Measurements from ENCODE around the gene APBB2. TPM values are rescaled to one million over a fixed set of nuclear protein-coding genes. Genes with fewer than 3 reads are reported as not detected.
A peak's percentile ranks its signal among the peaks of the same experiment; 100 is the strongest.

Gene APBB2
- total RNA-seq, 2 donors from 2014 or later = 56.1 to 64.8 TPM

GRCh38 chr4:41217374-41217773 lies 3.0 kb upstream of the APBB2 start:
- Mint-ChIP-seq H3K36me3 (ENCODE audit: low read depth) (no peaks in the 10 kb centered on the region), H3K27ac (peak overlapping the region; percentile 97), H3K4me1 (peaks cover 27% of the 10 kb centered on the region), H3K9me3 (no peaks in the 10 kb centered on the region), H3K4me3 (no peak overlapping the region), H3K27me3 (ENCODE audit: insufficient read depth) (peaks cover 6% of the 10 kb centered on the region)
- DNase-seq = no peak
- no peak overlapping the region for H3K9ac ChIP-seq (ENCODE audit: extremely low read depth, low read length, poor library complexity, severe bottlenecking)
- H3K36me3 ChIP-seq (ENCODE audit: control insufficient read depth, insufficient read depth, low read length) = no peaks in the 10 kb centered on the region
- no peak for TF ChIP-seq CTCF (conservative IDR thresholded peaks at IDR 0.05)
- H3K9me3 ChIP-seq (ENCODE audit: control insufficient read depth, low read length) = no peaks in the 10 kb centered on the region
- H3K4me1 ChIP-seq (ENCODE audit: control insufficient read depth, insufficient read depth, low read length) = peaks cover 3% of the 10 kb centered on the region
- H3K4me3 ChIP-seq (ENCODE audit: low read length) = peak overlapping the region; percentile 89
- no peaks in the 10 kb centered on the region for H3K27me3 ChIP-seq (ENCODE audit: control insufficient read depth, insufficient read depth, low read length, poor library complexity, severe bottlenecking)
- 85 to 89% methylated on average over 1 to 2 of the region's 2 CpGs for WGBS, 2 experiments (ENCODE audit: insufficient coverage in 1 of 2, insufficient read length in 1 of 2)
- no peak overlapping the region for H3K27ac ChIP-seq (ENCODE audit: low read depth, low read length)

GRCh38 chr4:41217020-41217333 lies 2.6 kb upstream of the APBB2 start:
- peak overlapping the region; percentile 89 for H3K4me3 ChIP-seq (ENCODE audit: low read length)
- no peak for TF ChIP-seq CTCF (conservative IDR thresholded peaks at IDR 0.05)
- Mint-ChIP-seq H3K27me3 (ENCODE audit: insufficient read depth) (peaks cover 6% of the 10 kb centered on the region), H3K4me3 (peak overlapping the region; percentile 77), H3K27ac (peak overlapping the region; percentile 97), H3K36me3 (ENCODE audit: low read depth) (no peaks in the 10 kb centered on the region), H3K4me1 (peaks cover 26% of the 10 kb centered on the region), H3K9me3 (no peaks in the 10 kb centered on the region)
- H3K27me3 ChIP-seq (ENCODE audit: control insufficient read depth, insufficient read depth, low read length, poor library complexity, severe bottlenecking) = no peaks in the 10 kb centered on the region
- peaks cover 3% of the 10 kb centered on the region for H3K4me1 ChIP-seq (ENCODE audit: control insufficient read depth, insufficient read depth, low read length)
- DNase-seq = no peak
- H3K9me3 ChIP-seq (ENCODE audit: control insufficient read depth, low read length) = no peaks in the 10 kb centered on the region
- WGBS, 2 experiments (ENCODE audit: insufficient coverage in 1 of 2, insufficient read length in 1 of 2) = 40 to 41% methylated on average over 2 of the region's 2 CpGs
- no peaks in the 10 kb centered on the region for H3K36me3 ChIP-seq (ENCODE audit: control insufficient read depth, insufficient read depth, low read length)
- peak overlapping the region; percentile 95 for H3K9ac ChIP-seq (ENCODE audit: extremely low read depth, low read length, poor library complexity, severe bottlenecking)
- H3K27ac ChIP-seq (ENCODE audit: low read depth, low read length) = peak overlapping the region; percentile 85

DNA sequence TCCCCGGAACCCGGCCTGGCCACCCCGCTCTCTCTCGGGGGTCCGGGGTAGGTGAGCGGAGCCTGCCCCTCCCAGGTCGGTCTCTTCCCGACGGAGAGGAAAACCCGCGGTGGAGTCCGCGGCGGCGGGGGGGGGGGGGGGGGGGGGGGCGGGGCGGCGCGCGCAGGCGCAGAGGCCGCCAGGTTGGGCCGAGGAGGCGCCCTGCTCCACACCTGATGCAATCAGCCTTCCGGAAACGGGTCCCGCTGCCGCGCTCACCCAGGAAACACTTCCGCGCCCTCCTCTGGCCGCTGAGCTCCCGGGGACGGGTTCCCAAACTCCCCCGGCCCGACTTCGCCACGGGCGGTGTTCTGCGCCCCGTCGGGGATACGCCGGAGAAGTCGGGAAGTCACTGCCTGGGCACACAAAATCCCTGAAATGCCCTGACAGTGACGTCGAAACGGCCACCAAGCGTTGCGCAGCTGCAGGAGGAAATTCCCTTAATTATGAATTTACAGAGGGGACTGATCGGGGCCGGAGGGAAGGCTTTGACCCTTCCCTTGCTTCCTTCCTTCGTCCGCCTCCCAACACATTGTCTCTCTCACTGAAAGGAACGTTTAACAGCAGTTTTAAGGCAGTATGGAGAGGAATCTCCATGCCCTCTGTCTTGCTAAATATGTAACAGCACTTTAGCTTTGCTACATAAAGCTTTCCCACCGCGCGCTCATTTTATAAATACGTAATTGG lies 2.1 kb upstream of the APBB2 start:
- Histone ChIP-seq H3K9ac (ENCODE audit: extremely low read depth, low read length, poor library complexity, severe bottlenecking) (peak overlapping the region; percentile 95), H3K4me1 (ENCODE audit: control insufficient read depth, insufficient read depth, low read length) (peaks cover 3% of the 10 kb centered on the region), H3K4me3 (ENCODE audit: low read length) (peak overlapping the region; percentile 89), H3K27me3 (ENCODE audit: control insufficient read depth, insufficient read depth, low read length, poor library complexity, severe bottlenecking) (no peaks in the 10 kb centered on the region), H3K36me3 (ENCODE audit: control insufficient read depth, insufficient read depth, low read length) (no peaks in the 10 kb centered on the region), H3K27ac (ENCODE audit: low read depth, low read length) (peak overlapping the region; percentile 85), H3K9me3 (ENCODE audit: control insufficient read depth, low read length) (no peaks in the 10 kb centered on the region)
- no peaks in the 10 kb centered on the region for H3K9me3 Mint-ChIP-seq
- 2 to 6% methylated on average over 29 to 59 of the region's 59 CpGs for WGBS, 2 experiments (ENCODE audit: insufficient coverage in 1 of 2, insufficient read length in 1 of 2)
- DNase-seq = peak; percentile 97
- no peaks in the 10 kb centered on the region for H3K36me3 Mint-ChIP-seq (ENCODE audit: low read depth)
- H3K4me3 Mint-ChIP-seq = peak overlapping the region; percentile 77
- TF ChIP-seq CTCF (conservative IDR thresholded peaks at IDR 0.05) = peak; percentile 58
- H3K27me3 Mint-ChIP-seq (ENCODE audit: insufficient read depth) = peaks cover 6% of the 10 kb centered on the region
- peak overlapping the region; percentile 97 for H3K27ac Mint-ChIP-seq
- H3K4me1 Mint-ChIP-seq = peaks cover 26% of the 10 kb centered on the region

All from endodermal cell (in vitro differentiated cells).